ENCODE results near the gene CSPG5.

The CSPG5 gene

DNA sequence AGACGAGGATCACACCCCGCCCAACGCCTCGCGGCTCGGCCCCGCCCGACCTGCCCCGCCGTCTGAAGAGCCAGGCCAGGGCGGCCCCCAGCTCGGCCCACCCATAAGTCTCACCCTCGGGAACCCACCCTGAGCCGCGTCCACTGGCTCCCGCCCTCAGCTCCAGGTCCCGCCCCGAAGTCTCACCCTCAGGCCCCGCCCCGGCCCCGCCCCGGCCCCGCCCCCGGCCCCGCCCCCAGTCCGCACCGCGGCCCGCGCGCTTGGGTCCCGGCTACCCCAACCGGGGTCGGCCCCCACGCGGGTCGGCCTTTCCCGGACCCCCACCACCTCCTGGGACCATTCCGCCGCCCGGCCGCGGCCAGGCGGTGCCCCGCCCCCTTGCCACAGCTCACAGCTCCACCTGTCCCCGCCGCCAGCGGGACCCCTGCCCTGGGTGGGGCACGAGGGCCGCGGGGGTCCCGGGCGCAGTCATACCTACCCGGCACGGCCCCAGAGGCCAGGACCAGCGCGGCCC is 489 bp downstream of the CSPG5 start:
- H3K4me1 ChIP-seq (ENCODE audit: control insufficient read depth, insufficient read depth, low read length) = no peaks in the 10 kb centered on the region
- TF ChIP-seq GLIS2 (tag by site-specific recombination; IDR thresholded peaks at IDR 0.05) (peak; percentile 53), ZNF341 (tag by site-specific recombination; IDR thresholded peaks at IDR 0.05; ENCODE audit: low read depth) (peak; percentile 25; the same call in 1 of the 2 replicates), KLF9 (tag by site-specific recombination; IDR thresholded peaks at IDR 0.05; ENCODE audit: low read depth) (peak; percentile 40), SCRT1 (tag by site-specific recombination; IDR thresholded peaks at IDR 0.05; ENCODE audit: borderline replicate concordance) (no peak), BCL11B (tag by site-specific recombination; IDR thresholded peaks at IDR 0.05; ENCODE audit: low read depth) (no peak), ZNF777 (tag by site-specific recombination; IDR thresholded peaks at IDR 0.05; ENCODE audit: borderline replicate concordance) (no peak), ZNF624 (tag by site-specific recombination; IDR thresholded peaks at IDR 0.05) (no peak), ZNF324 (tag by site-specific recombination; IDR thresholded peaks at IDR 0.05) (no peak), ZNF707 (tag by site-specific recombination; IDR thresholded peaks at IDR 0.05) (no peak), ZNF2 (tag by site-specific recombination; IDR thresholded peaks at IDR 0.05) (no peak), GLI2 (tag by site-specific recombination; IDR thresholded peaks at IDR 0.05; ENCODE audit: borderline replicate concordance, low read depth) (no peak), ZNF24 (tag by site-specific recombination; IDR thresholded peaks at IDR 0.05) (no peak), ZNF394 (tag by site-specific recombination; IDR thresholded peaks at IDR 0.05; ENCODE audit: borderline replicate concordance) (no peak), ZNF138 (tag by site-specific recombination; IDR thresholded peaks at IDR 0.05; ENCODE audit: borderline replicate concordance) (no peak), SP2 (tag by site-specific recombination; IDR thresholded peaks at IDR 0.05) (peak; percentile 47), KLF8 (tag by site-specific recombination; IDR thresholded peaks at IDR 0.05) (0 out of 2 replicates have a peak, but pooled peaks have one; percentile 16), ZBTB1 (tag by site-specific recombination; IDR thresholded peaks at IDR 0.05) (no peak), ZNF202 (tag by site-specific recombination; IDR thresholded peaks at IDR 0.05; ENCODE audit: borderline replicate concordance) (no peak), ZNF169 (tag by site-specific recombination; IDR thresholded peaks at IDR 0.05) (no peak), ZNF626 (tag by site-specific recombination; IDR thresholded peaks at IDR 0.05) (no peak), MEIS1 (CRISPR knock-in tag; IDR thresholded peaks at IDR 0.05; ENCODE audit: borderline replicate concordance) (no peak), KLF1 (tag by site-specific recombination; IDR thresholded peaks at IDR 0.05) (peak; percentile 67)
- TF ChIP-seq, protein P1, sequence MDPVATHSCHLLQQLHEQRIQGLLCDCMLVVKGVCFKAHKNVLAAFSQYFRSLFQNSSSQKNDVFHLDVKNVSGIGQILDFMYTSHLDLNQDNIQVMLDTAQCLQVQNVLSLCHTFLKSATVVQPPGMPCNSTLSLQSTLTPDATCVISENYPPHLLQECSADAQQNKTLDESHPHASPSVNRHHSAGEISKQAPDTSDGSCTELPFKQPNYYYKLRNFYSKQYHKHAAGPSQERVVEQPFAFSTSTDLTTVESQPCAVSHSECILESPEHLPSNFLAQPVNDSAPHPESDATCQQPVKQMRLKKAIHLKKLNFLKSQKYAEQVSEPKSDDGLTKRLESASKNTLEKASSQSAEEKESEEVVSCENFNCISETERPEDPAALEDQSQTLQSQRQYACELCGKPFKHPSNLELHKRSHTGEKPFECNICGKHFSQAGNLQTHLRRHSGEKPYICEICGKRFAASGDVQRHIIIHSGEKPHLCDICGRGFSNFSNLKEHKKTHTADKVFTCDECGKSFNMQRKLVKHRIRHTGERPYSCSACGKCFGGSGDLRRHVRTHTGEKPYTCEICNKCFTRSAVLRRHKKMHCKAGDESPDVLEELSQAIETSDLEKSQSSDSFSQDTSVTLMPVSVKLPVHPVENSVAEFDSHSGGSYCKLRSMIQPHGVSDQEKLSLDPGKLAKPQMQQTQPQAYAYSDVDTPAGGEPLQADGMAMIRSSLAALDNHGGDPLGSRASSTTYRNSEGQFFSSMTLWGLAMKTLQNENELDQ (tag by site-specific recombination; IDR thresholded peaks at IDR 0.05; ENCODE audit: low read depth) = no peak
- TF ChIP-seq, protein P2, sequence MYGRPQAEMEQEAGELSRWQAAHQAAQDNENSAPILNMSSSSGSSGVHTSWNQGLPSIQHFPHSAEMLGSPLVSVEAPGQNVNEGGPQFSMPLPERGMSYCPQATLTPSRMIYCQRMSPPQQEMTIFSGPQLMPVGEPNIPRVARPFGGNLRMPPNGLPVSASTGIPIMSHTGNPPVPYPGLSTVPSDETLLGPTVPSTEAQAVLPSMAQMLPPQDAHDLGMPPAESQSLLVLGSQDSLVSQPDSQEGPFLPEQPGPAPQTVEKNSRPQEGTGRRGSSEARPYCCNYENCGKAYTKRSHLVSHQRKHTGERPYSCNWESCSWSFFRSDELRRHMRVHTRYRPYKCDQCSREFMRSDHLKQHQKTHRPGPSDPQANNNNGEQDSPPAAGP (tag by site-specific recombination; IDR thresholded peaks at IDR 0.05) = no peak
- TF ChIP-seq, protein P3, sequence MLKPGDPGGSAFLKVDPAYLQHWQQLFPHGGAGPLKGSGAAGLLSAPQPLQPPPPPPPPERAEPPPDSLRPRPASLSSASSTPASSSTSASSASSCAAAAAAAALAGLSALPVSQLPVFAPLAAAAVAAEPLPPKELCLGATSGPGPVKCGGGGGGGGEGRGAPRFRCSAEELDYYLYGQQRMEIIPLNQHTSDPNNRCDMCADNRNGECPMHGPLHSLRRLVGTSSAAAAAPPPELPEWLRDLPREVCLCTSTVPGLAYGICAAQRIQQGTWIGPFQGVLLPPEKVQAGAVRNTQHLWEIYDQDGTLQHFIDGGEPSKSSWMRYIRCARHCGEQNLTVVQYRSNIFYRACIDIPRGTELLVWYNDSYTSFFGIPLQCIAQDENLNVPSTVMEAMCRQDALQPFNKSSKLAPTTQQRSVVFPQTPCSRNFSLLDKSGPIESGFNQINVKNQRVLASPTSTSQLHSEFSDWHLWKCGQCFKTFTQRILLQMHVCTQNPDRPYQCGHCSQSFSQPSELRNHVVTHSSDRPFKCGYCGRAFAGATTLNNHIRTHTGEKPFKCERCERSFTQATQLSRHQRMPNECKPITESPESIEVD (tag by site-specific recombination; IDR thresholded peaks at IDR 0.05) = no peak
- TF ChIP-seq, protein P4, sequence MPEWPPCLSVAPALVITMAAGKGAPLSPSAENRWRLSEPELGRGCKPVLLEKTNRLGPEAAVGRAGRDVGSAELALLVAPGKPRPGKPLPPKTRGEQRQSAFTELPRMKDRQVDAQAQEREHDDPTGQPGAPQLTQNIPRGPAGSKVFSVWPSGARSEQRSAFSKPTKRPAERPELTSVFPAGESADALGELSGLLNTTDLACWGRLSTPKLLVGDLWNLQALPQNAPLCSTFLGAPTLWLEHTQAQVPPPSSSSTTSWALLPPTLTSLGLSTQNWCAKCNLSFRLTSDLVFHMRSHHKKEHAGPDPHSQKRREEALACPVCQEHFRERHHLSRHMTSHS (tag by site-specific recombination; IDR thresholded peaks at IDR 0.05) = no peak
- TF ChIP-seq, protein P5, sequence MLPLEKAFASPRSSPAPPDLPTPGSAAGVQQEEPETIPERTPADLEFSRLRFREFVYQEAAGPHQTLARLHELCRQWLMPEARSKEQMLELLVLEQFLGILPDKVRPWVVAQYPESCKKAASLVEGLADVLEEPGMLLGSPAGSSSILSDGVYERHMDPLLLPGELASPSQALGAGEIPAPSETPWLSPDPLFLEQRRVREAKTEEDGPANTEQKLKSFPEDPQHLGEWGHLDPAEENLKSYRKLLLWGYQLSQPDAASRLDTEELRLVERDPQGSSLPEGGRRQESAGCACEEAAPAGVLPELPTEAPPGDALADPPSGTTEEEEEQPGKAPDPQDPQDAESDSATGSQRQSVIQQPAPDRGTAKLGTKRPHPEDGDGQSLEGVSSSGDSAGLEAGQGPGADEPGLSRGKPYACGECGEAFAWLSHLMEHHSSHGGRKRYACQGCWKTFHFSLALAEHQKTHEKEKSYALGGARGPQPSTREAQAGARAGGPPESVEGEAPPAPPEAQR (tag by site-specific recombination; IDR thresholded peaks at IDR 0.05) = no peak
- TF ChIP-seq, protein P6, sequence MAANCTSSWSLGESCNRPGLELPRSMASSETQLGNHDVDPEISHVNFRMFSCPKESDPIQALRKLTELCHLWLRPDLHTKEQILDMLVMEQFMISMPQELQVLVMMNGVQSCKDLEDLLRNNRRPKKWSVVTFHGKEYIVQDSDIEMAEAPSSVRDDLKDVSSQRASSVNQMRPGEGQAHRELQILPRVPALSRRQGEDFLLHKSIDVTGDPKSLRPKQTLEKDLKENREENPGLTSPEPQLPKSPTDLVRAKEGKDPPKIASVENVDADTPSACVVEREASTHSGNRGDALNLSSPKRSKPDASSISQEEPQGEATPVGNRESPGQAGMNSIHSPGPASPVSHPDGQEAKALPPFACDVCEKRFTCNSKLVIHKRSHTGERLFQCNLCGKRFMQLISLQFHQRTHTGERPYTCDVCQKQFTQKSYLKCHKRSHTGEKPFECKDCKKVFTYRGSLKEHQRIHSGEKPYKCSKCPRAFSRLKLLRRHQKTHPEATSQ (tag by site-specific recombination; IDR thresholded peaks at IDR 0.05) = no peak
- no peak overlapping the region for H3K27ac ChIP-seq (ENCODE audit: extremely low read depth, low read depth, low read length)
- H3K36me3 ChIP-seq (ENCODE audit: control insufficient read depth in 2 of 2, insufficient read depth in 1 of 2, low read length in 2 of 2) = no peaks in the 10 kb centered on the region
- H3K4me3 ChIP-seq (ENCODE audit: low read depth, low read length) = peak overlapping the region; percentile 48
- H3K9me3 ChIP-seq (ENCODE audit: control insufficient read depth, insufficient read depth, low read depth, low read length) = no peaks in the 10 kb centered on the region
- POLR2A ChIA-PET = no interaction called here
- CTCF ChIA-PET = no interaction called here
